Ecto neural progenitor cell (in vitro differentiated cells): ENCODE data around the gene LIF.

Experiments
- DNase-seq: peaks from one replicate; pipeline ENCODE4 v3.0.0-alpha.2; 2018; ENCODE audit warnings: low spot score

The LIF gene

GRCh38 chr22:30284172-30284571 lies 37.6 kb upstream of the LIF start:
- DNase-seq, result no peak

- no peak for DNase-seq
These were observed 36.8 kb upstream of the LIF start for GRCh38 chr22:30283342-30283741.

- DNase-seq, result no peak
These were observed 36.1 kb upstream of the LIF start for GRCh38 chr22:30282616-30283046.

GRCh38 chr22:30280505-30280904 lies 33.9 kb upstream of the LIF start:
- DNase-seq, result no peak

- DNase-seq, result no peak
These were observed 33.4 kb upstream of the LIF start for GRCh38 chr22:30279932-30280331.

- DNase-seq, result no peak
These were observed 32.7 kb upstream of the LIF start for GRCh38 chr22:30279046-30279788.

- DNase-seq, result no peak
These were observed 31.2 kb upstream of the LIF start for GRCh38 chr22:30277547-30278344.

GRCh38 chr22:30276039-30276438 lies 29.5 kb upstream of the LIF start:
- no peak for DNase-seq

- no peak for DNase-seq
These were observed 29.1 kb upstream of the LIF start for GRCh38 chr22:30275625-30276024.

GRCh38 chr22:30274437-30274812 lies 27.9 kb upstream of the LIF start:
- no peak for DNase-seq

GRCh38 chr22:30273711-30274436 lies 27.3 kb upstream of the LIF start:
- DNase-seq, result no peak

GRCh38 chr22:30272781-30273601 lies 26.4 kb upstream of the LIF start:
- DNase-seq, result no peak

GRCh38 chr22:30270832-30271231 lies 24.3 kb upstream of the LIF start:
- DNase-seq, result no peak

GRCh38 chr22:30268331-30268730 lies 21.8 kb upstream of the LIF start:
- no peak for DNase-seq

GRCh38 chr22:30267382-30268302 lies 21.1 kb upstream of the LIF start:
- DNase-seq, result no peak

- no peak for DNase-seq
These were observed 20.2 kb upstream of the LIF start, which contains the start of gene OSM for GRCh38 chr22:30266445-30267381. OSM (minus strand) TSS chr22:30266851; CDS start chr22:30266799, 52 bp downstream.

GRCh38 chr22:30265823-30266444 lies 19.4 kb upstream of the LIF start:
- no peak for DNase-seq

GRCh38 chr22:30265131-30265720 lies 18.7 kb upstream of the LIF start:
- DNase-seq, result no peak

GRCh38 chr22:30263883-30264282 lies 17.3 kb upstream of the LIF start:
- no peak for DNase-seq
